Endothelial cell of umbilical vein (primary cell): ENCODE data around the gene TDP1.

Experiments used
- CTCF ChIP-seq, 2 donors: IDR thresholded peaks; 1 replicate in 1 of 2; 2 replicates in 1 of 2; pipeline ENCODE4 v1.5.1; 2011; ENCODE audit warnings: low read length in 2 of 2, mild to moderate bottlenecking in 2 of 2, moderate library complexity in 2 of 2, control low read depth in 1 of 2, inconsistent platforms in 1 of 2, low read depth in 1 of 2; ENCODE audit not compliant: insufficient read depth in 1 of 2; ENCODE audit errors: extremely low read depth in 1 of 2
- EZH2 ChIP-seq: IDR thresholded peaks from 2 replicates; pipeline ENCODE4 v1.6.1; 2012; ENCODE audit warnings: borderline replicate concordance, low read depth, mild to moderate bottlenecking, moderate library complexity, low read length, inconsistent platforms; ENCODE audit not compliant: severe bottlenecking
- GATA2 ChIP-seq: IDR thresholded peaks from 2 replicates; pipeline ENCODE4 v1.7.0; 2011; ENCODE audit warnings: low read depth, mild to moderate bottlenecking, moderate library complexity, mixed read lengths, low read length; ENCODE audit not compliant: insufficient read length, insufficient read depth
- JUN ChIP-seq: IDR thresholded peaks from 2 replicates; pipeline ENCODE4 v1.6.1; 2011; ENCODE audit warnings: borderline replicate concordance, low read depth; ENCODE audit not compliant: insufficient read length, insufficient read depth
- POLR2A ChIP-seq: IDR thresholded peaks from 2 replicates; pipeline ENCODE4 v1.6.1; 2012; ENCODE audit warnings: low read depth, mild to moderate bottlenecking, control low read depth, low read length
- POLR2AphosphoS5 ChIP-seq: IDR thresholded peaks from 2 replicates; pipeline ENCODE4 v1.6.1; 2012; ENCODE audit warnings: low read depth, mild to moderate bottlenecking, control low read depth, low read length, moderate library complexity; ENCODE audit not compliant: insufficient read depth
- TF ChIP-seq, protein P1 (sequence below): IDR thresholded peaks from 2 replicates; pipeline ENCODE4 v1.6.1; 2011; ENCODE audit not compliant: insufficient read depth, insufficient read length

GRCh38 chr14:89959853-89960445 is 4.2 kb downstream of the TDP1 start:
- TF ChIP-seq CTCF (IDR thresholded peaks at IDR 0.05; ENCODE audit: extremely low read depth in 1 of 2, insufficient read depth in 1 of 2, low read depth in 1 of 2, low read length in 2 of 2) = no peak
- no peak for TF ChIP-seq POLR2AphosphoS5
- TF ChIP-seq GATA2 = no peak
- TF ChIP-seq JUN = no peak
- TF ChIP-seq EZH2 = no peak
- TF ChIP-seq POLR2A = no peak
- TF ChIP-seq, protein P1, sequence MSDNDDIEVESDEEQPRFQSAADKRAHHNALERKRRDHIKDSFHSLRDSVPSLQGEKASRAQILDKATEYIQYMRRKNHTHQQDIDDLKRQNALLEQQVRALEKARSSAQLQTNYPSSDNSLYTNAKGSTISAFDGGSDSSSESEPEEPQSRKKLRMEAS = no peak
